Measurements from ENCODE around the gene SDHC.
"Not testable (repeated sequence)": the region's sequence is repeated elsewhere in the genome, so short reads cannot be mapped to it uniquely, and the experiment has no call there.

Gene SDHC

DNA sequence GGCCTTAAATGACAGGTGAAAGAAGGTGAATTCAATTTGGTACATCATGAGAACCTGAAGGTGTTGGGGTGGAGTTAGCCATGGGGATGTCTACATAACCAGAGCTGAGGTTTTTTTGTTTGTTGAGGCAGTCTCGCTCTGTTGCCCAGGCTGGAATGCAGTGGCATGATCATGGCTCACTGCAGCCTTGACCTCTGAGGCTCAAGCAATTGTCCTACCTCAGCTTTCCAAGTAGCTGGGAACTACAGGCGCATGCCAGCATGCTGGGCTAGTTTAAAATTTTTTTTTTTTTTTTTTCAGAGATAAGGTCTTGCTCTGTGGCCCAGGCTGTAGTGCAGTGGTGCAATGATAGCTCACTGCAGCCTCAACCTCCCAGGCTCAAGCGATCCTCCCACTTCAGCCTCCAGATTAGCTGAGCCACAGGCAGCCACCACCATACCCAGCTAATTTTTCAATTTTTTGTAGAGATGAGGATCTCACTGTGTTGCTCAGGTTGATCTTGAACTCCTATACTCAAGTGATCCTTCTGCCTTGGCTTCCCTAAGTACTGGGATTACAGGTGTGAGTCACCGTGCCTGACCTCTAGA lies 2.5 kb upstream of the SDHC start:
- FAIRE-seq = no peak

GRCh38 chr1:161313554-161314200 lies 504 bp upstream of the SDHC start:
- no peak for FAIRE-seq

DNA sequence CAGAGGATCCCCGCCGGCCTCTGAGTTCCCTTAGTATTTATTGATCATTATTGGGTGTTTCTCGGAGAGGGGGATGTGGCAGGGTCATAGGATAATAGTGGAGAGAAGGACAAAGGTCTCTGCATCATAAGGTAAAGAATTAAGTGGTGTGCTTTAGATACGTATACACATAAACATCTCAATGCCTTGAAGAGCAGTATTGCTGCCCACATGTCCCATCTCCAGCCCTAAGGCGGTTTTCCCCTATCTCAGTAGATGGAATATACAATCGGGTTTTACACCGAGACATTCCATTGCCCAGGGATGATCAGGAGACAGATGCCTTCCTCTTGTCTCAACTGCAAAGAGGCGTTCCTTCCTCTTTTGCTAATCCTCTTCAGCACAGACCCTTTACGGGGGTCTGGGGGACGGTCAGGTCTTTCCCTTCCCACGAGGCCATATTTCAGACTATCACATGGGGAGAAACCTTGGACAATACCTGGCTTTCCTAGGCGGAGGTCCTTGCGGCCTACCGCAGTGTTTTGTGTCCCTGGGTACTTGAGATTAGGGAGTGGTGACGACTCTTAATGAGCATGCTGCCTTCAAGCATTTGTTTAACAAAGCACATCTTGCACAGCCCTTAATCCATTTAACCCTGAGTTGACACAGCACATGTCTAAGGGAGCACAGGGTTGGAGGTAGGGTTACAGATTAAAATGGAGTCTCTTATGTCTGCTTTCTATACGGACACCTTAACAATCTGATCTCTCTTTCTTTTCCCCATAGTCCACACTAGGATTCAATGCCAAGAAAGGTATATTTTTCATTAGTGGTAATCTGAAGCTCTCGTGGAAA lies 1.9 kb downstream of the SDHC start:
- not testable (repeated sequence) for FAIRE-seq

- FAIRE-seq = no peak
Observed at GRCh38 chr1:161324020-161324419, 9.8 kb downstream of the SDHC start.

DNA sequence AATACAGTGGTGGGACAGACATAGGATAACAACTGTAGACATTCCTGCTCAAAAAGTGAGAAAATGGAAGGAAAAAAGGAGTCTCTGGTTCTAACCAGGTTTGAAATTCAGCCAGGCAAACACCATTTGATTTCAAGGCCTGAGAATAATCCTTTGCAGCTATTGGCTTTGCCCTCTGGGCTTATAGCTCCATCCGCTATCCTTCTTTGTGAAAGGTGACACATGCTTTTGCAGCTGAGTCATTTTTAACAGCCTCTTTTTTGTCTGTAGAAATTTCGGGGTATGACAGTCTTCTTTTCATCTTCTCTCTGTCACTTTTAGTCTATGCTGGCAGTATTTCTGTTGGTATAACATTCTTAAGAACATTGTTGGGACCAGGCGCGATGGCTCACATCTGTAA lies 16.2 kb downstream of the SDHC start:
- no peak for FAIRE-seq

DNA sequence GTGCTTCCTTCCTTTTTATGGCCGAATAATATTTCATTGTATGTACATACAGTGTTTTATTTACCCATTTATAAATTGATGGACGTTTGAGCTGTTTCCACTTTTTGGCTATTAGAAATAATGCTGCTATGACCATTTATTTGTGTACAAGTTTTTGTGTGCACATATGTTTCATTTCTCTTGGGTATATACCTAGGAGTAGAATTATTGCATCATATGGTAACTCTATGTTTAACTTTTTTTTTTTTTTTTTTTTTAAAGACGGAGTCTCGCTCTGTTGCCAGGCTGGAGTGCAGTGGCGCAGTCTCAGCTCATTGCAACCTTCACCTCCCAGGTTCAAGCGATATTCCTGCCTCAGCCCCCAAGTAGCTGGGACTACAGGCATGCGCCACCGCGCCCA lies 19.0 kb downstream of the SDHC start:
- no peak for FAIRE-seq

- FAIRE-seq = no peak
Observed at GRCh38 chr1:161335796-161336195, 21.6 kb downstream of the SDHC start.

GRCh38 chr1:161342177-161342576 lies 28.0 kb downstream of the SDHC start:
- FAIRE-seq = no peak

GRCh38 chr1:161342821-161343220 lies 28.6 kb downstream of the SDHC start:
- no peak for FAIRE-seq

DNA sequence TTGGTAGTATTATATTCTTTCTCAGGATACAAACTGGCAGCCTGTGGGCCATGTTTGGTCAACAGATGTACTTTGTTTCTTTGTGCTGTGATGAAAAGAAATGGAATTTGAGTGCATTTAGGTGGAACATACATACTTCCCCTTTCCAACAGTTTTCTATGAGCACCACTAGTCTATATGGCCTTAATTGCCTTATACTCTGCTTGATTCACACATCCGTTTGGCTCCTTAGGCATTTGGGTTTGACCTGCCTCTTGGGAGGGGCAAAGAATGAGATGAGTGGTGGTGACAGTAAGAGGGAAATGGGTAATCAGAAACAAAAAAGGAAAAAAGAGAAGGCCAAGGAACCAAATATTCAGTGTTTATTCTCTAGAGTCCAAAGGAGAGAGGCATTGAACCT lies 36.5 kb downstream of the SDHC start:
- FAIRE-seq = no peak

DNA sequence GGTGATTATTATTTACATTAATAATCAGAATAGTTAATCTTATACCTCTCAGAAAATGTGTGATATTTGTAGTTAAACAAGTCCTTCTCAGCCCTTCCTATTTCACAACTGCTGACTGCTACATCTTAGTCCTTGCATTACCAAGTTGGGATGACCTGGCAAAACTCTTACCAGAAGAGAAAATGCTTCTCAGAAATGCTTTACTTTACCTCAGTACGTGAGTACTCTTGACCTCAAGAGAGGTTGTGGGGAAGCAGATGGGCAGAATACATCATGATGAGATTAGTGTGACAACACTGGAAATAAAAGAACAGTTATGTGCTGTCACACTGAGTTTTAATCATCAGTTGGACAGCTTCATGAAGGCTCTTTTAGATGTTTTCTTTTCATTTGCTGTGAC lies 37.3 kb downstream of the SDHC start:
- FAIRE-seq = no peak

DNA sequence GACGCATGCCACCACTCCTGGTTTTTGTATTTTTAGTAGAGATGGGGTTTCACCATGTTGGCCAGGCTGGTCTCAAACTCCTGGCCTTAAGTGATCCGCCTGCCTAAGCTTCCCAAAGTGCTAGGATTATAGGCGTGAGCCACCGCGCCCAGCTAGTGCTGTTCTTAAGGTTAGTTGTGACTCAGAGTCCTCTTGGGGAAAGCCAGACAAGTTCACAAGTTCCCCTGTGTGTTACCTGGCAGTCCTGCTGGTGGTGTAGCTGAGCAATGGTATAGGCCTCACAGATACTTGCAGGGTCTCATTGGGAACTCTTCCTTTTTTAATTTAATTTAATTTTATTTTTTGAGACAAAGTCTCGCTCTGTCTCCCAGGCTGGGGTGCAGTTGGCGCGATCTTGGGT lies 42.9 kb downstream of the SDHC start:
- FAIRE-seq = no peak

DNA sequence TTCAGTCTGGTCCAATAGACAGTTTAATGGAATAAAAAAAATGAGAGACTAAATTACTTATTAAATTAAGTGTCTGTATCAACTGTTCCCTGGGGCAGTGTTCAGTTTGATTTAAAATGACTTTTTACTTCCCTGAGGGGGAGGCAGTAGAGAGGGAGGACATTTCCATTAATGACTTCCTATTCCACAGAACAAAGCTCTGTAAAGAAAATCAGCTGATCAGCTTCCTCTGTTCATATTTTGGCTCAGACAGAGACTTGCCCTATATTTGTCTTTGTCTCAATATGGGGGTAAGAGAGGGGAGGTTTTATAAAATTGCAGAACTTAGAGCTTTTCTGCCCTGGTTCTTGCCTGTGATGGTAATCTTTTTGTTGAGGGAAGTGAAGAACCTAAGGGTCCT lies 45.1 kb downstream of the SDHC start:
- FAIRE-seq = no peak

DNA sequence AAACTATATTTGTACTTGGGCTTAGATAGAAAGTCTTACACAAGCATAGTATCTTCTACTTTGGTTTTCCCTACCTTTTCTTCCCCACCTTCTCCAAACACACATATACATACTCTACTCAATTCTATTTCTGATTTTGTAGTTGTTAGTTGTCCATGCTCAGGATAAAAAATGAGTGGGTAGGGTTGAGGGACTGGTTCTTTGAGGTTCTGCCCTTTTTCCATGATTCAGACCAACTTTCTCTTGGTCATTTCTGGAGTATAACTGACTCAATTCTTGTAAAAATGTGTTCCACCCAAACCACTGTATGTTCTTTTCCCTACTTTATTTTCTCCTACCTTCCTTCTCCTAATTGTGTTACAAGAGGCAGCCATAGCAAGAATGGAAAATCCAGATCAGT lies 50.2 kb downstream of the SDHC start:
- FAIRE-seq = no peak

DNA sequence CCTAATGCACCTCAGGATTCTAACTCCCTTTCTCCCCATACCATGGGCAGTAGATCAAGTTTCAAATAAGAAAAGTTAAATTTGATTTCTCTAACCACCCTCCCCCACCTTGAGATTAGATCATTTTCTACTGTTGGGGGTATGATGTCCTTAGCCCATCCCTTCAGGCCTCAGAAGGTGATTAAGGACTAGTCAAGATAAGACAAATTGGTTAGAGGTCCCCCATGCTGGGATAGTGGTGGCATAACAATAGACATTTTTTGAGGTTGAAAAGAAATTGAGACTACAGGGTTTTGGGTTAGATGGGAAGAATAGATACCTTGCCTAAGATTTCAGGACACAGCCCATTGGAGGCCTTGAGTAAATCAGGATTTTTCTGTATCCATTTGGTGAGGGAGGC lies 51.0 kb downstream of the SDHC start:
- FAIRE-seq = no peak

DNA sequence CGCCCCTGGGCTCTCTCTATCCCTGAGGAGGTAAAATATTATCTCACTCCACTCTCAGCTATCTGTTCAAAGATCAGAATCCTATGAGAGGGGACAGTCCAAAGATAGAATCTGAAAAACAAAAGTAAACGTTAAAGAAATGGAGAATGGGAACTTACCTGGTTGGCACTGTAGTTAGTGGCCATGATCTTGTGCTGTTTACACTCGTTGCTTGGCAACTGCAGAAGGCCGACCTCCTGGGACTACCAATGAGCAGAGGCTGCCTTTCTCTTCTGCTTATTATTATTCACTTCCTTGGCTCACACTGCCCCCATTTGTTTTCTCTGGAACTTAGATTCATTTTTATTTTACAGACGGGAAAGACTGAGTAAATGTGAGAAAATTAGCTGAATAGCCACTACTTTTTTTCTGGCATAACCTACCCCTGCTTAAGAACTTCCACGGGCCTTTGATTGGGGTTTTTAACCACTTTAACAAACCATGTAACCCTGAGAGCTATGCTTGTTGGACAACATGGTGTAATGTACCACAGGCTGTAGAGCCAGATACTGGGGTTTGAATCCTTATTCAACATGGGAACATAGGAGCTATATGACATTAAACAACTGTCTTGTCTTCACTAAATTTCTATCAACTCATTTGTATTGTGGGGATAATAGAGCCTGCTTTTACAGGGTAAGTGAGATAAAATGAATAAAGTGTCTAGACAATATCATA lies 53.7 kb downstream of the SDHC start, which contains the start of gene CFAP126:
Gene CFAP126 (minus strand): TSS at position 193 of the 717 bp plus-strand sequence. CDS start 8 bp downstream, at position 185.
- no peak for FAIRE-seq

GRCh38 chr1:161373442-161373841 lies 59.3 kb downstream of the SDHC start:
- no peak for FAIRE-seq

DNA sequence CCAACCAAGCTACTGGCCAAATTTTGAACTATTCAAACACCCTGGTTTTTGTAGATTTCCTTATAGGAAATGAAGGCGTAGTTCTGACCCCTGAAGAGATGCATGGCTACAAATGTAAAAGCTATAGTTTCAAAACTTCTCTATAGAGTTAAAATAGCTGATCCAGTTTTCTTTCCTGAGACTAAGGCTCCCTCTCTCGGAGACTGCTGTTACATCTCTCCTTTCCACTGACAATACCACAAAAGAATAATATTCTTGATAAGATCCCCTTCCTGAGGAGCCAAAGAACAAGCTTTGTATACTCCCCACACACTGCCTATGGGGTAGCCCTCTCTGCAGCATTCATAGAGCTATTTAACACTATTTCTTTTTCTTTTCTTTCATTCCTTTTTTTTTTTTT lies 60.2 kb downstream of the SDHC start:
- no peak for FAIRE-seq

- no peak for FAIRE-seq
Observed at GRCh38 chr1:161378014-161378413, 63.8 kb downstream of the SDHC start.

DNA sequence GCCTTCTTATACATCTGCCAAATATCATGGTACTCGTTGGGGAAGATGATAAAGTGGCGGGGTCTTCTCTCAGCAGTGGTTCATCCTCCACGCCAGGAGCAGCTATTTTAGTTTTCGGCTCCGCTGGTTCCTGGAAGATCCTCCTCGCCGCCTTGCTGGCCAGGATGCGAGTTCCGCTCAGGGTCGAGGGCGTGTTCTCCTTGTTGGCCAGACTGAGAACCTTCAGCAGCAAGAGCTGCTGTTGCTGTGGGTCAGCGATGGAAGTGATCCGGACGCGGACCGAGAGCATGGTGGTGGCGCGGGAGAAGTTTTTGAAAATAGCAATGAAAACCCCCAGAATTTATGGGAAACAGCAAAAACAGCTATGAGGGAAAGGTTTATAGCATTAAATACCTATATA lies 64.9 kb downstream of the SDHC start:
- FAIRE-seq = no peak

- no peak for FAIRE-seq
Observed at GRCh38 chr1:161381707-161382106, 67.5 kb downstream of the SDHC start.

- peak; percentile 99 for FAIRE-seq
Observed at GRCh38 chr1:161382214-161383019, 68.2 kb downstream of the SDHC start.

DNA sequence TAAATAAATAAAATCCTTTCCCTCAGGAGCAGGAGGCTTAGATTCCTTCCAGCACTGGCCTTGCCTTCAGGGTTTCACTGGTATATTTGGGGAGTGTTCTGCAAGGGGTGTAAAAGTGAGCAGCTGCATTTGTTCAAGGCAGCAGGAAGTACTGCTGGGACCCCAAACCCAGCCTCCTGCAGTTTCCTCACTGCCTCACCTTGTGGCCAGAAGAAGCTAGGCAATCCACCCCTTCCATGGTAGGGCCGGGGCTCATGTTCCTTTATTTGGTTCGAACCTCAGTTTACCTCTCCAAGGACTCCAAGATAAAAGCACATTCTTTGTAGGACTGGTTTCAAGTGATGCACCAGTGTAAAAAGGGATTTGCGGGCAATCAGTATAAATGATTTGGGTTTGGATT lies 74.5 kb downstream of the SDHC start:
- FAIRE-seq = no peak
